Measurements from ENCODE around the gene PSMD1. TPM values are rescaled to one million over a fixed set of nuclear protein-coding genes. Genes with fewer than 3 reads are reported as not detected.

PSMD1 gene
- total and polyA plus RNA-seq, 7 donors = 41.2 to 90.3 (median 50.7) TPM

- no peak overlapping the region for H3K4me3 ChIP-seq
- 86 to 94% methylated on average over 9 of the region's 9 CpGs for WGBS, 2 donors
- peaks cover 0 to 41% (median 8%) of the 10 kb centered on the region in 4 donors for H3K4me1 ChIP-seq
- no peak for DNase-seq
- TF ChIP-seq EP300 (IDR thresholded peaks at IDR 0.05) (no peak), CTCF (IDR thresholded peaks at IDR 0.05) (no peak), POLR2AphosphoS5 (IDR thresholded peaks at IDR 0.05) (no peak), POLR2A (IDR thresholded peaks at IDR 0.05) (no peak)
- H3K36me3 ChIP-seq = no peaks in the 10 kb centered on the region
- intact Hi-C loops (cut with DNase I) = no loop called here
- H3K27me3 ChIP-seq = no peaks in the 10 kb centered on the region
- H3K9me3 ChIP-seq = no peaks in the 10 kb centered on the region
- no peak overlapping the region for H3K27ac ChIP-seq
Observed at GRCh38 chr2:231127480-231127879, 70.8 kb downstream of the PSMD1 start.

- Histone ChIP-seq H3K4me1 (peaks cover 0 to 41% (median 8%) of the 10 kb centered on the region in 4 donors), H3K27me3 (no peaks in the 10 kb centered on the region), H3K36me3 (no peaks in the 10 kb centered on the region), H3K4me3 (no peak overlapping the region), H3K27ac (no peak overlapping the region), H3K9me3 (no peaks in the 10 kb centered on the region)
- WGBS, 2 donors = 90% methylated on average over 1 of the region's 1 CpG
- DNase-seq = no peak
- TF ChIP-seq POLR2AphosphoS5 (IDR thresholded peaks at IDR 0.05) = no peak
- no peak for TF ChIP-seq EP300 (IDR thresholded peaks at IDR 0.05)
- TF ChIP-seq CTCF (IDR thresholded peaks at IDR 0.05) = no peak
- TF ChIP-seq POLR2A (IDR thresholded peaks at IDR 0.05) = no peak
- intact Hi-C loops (cut with DNase I) = no loop called here
Observed at GRCh38 chr2:231127936-231128335, 71.3 kb downstream of the PSMD1 start.

- no peak for DNase-seq
- no peak for TF ChIP-seq POLR2AphosphoS5 (IDR thresholded peaks at IDR 0.05)
- no peak for TF ChIP-seq EP300 (IDR thresholded peaks at IDR 0.05)
- no peak for TF ChIP-seq POLR2A (IDR thresholded peaks at IDR 0.05)
- no peak for TF ChIP-seq CTCF (IDR thresholded peaks at IDR 0.05)
- H3K27ac ChIP-seq = no peak overlapping the region
- peaks cover 0 to 44% (median 8%) of the 10 kb centered on the region in 4 donors for H3K4me1 ChIP-seq
- no peaks in the 10 kb centered on the region for H3K9me3 ChIP-seq
- H3K4me3 ChIP-seq = no peak overlapping the region
- H3K36me3 ChIP-seq = no peaks in the 10 kb centered on the region
- H3K27me3 ChIP-seq = no peaks in the 10 kb centered on the region
- intact Hi-C loops (cut with DNase I) = no loop called here
Observed at GRCh38 chr2:231128541-231128940, 71.9 kb downstream of the PSMD1 start.

GRCh38 chr2:231129216-231129615 lies 72.5 kb downstream of the PSMD1 start:
- WGBS, 2 donors = 94 to 95% methylated on average over 1 of the region's 1 CpG
- intact Hi-C loops (cut with DNase I) = no loop called here
- H3K27ac ChIP-seq = no peak overlapping the region

More at GRCh38 chr2:231129216-231129615, 72.5 kb downstream of the PSMD1 start:
- H3K27me3 ChIP-seq = no peaks in the 10 kb centered on the region
- no peaks in the 10 kb centered on the region for H3K36me3 ChIP-seq
- no peaks in the 10 kb centered on the region for H3K9me3 ChIP-seq
- DNase-seq = no peak
- H3K4me1 ChIP-seq = peaks cover 0 to 47% (median 8%) of the 10 kb centered on the region in 4 donors
- TF ChIP-seq EP300 (IDR thresholded peaks at IDR 0.05) (no peak), POLR2A (IDR thresholded peaks at IDR 0.05) (no peak), POLR2AphosphoS5 (IDR thresholded peaks at IDR 0.05) (no peak), CTCF (IDR thresholded peaks at IDR 0.05) (no peak)
- H3K4me3 ChIP-seq = no peak overlapping the region
